Neural cell (in vitro differentiated cells): ENCODE data around the gene CD226. TPM values are rescaled to one million over a fixed set of nuclear protein-coding genes. Genes with fewer than 3 reads are reported as not detected.

Experiments
- H2AFZ ChIP-seq: fragments of 200-600, 300-800 bp; sonication (generic), shearing (Covaris generic); 2 replicates; pipeline ENCODE4 v1.6.0; 2014; ENCODE audit warnings: low read depth, mild to moderate bottlenecking, antibody characterized with exemption, low read length, moderate library complexity
- H3F3A ChIP-seq: fragments of 200-600 bp; shearing (Covaris generic); 2 replicates; pipeline ENCODE4 v1.6.1; 2016; ENCODE audit warnings: mild to moderate bottlenecking, moderate library complexity, mixed read lengths, antibody characterized with exemption, low read length; ENCODE audit not compliant: insufficient read depth, poor library complexity, severe bottlenecking
- H3K27ac ChIP-seq: fragments of 200-600, 300-800 bp; sonication (generic), shearing (Covaris generic); 2 replicates; pipeline ENCODE4 v1.5.1; 2014; ENCODE audit warnings: mild to moderate bottlenecking, low read length, moderate library complexity
- H3K27me3 ChIP-seq: fragments of 300-800, 200-600 bp; sonication (generic), shearing (Covaris generic); 2 replicates; pipeline ENCODE4 v1.6.0; 2014; ENCODE audit warnings: mild to moderate bottlenecking, low read depth, low read length, moderate library complexity; ENCODE audit not compliant: insufficient read depth
- H3K36me3 ChIP-seq: fragments of 300-800, 200-600 bp; sonication (generic), shearing (Covaris generic); 2 replicates; pipeline ENCODE4 v1.5.1; 2014; ENCODE audit warnings: mild to moderate bottlenecking, antibody characterized with exemption, low read length, moderate library complexity; ENCODE audit not compliant: insufficient read depth
- H3K4me2 ChIP-seq: fragments of 300-800, 200-600 bp; sonication (generic), shearing (Covaris generic); 2 replicates; pipeline ENCODE4 v1.6.0; 2014; ENCODE audit warnings: mild to moderate bottlenecking, low read length
- H3K4me3 ChIP-seq: fragments of 300-800, 200-600 bp; sonication (generic), shearing (Covaris generic); 2 replicates; pipeline ENCODE4 v1.5.1; 2014; ENCODE audit warnings: mild to moderate bottlenecking, low read length, moderate library complexity
- H3K79me2 ChIP-seq: fragments of 200-600 bp; shearing (Covaris generic); replicated peaks from 2 replicates; pipeline ENCODE4 v1.6.0; 2014; ENCODE audit warnings: mild to moderate bottlenecking, low read length, moderate library complexity; ENCODE audit not compliant: insufficient read depth
- H3K9ac ChIP-seq: fragments of 300-800, 200-600 bp; sonication (generic), shearing (Covaris generic); 2 replicates; pipeline ENCODE4 v1.6.1; 2016; ENCODE audit warnings: mild to moderate bottlenecking, low read length, mixed read lengths
- H3K9me2 ChIP-seq: fragments of 200-600 bp; shearing (Covaris generic); 2 replicates; pipeline ENCODE4 v1.6.1; 2016; ENCODE audit warnings: mild to moderate bottlenecking, low read length, mixed read lengths; ENCODE audit not compliant: insufficient read depth
- H3K9me3 ChIP-seq: fragments of 200-600, 300-800 bp; sonication (generic), shearing (Covaris generic); 2 replicates; pipeline ENCODE4 v1.6.1; 2016; ENCODE audit warnings: mild to moderate bottlenecking, mixed run types, low read length, moderate library complexity, mixed read lengths
- H4K20me1 ChIP-seq: fragments of 200-600 bp; shearing (Covaris generic); 2 replicates; pipeline ENCODE4 v1.6.1; 2016; ENCODE audit warnings: mild to moderate bottlenecking, mixed run types; ENCODE audit not compliant: insufficient read depth
- CTCF ChIP-seq: fragments of 450-650 bp; IDR thresholded peaks from 2 replicates; pipeline ENCODE4 v1.5.1; 2014; ENCODE audit warnings: antibody characterized with exemption, mild to moderate bottlenecking, moderate library complexity; ENCODE audit not compliant: poor library complexity, severe bottlenecking
- EP300 ChIP-seq: fragments of 450-650 bp; conservative IDR thresholded peaks from 2 replicates; pipeline ENCODE4 v1.6.1; 2014; ENCODE audit warnings: antibody characterized with exemption, mild to moderate bottlenecking, moderate library complexity; ENCODE audit not compliant: poor library complexity, severe bottlenecking
- EZH2 ChIP-seq: fragments of 200-600, 300-800 bp; shearing (Covaris generic), sonication (generic); IDR thresholded peaks from 2 replicates; pipeline ENCODE4 v1.6.1; 2014; ENCODE audit warnings: antibody characterized with exemption, low read length, borderline replicate concordance, mild to moderate bottlenecking; ENCODE audit not compliant: insufficient read depth, poor library complexity, severe bottlenecking
- MXI1 ChIP-seq: fragments of 450-650 bp; conservative IDR thresholded peaks from 2 replicates; pipeline ENCODE4 v1.6.1; 2014; ENCODE audit warnings: antibody characterized with exemption, mild to moderate bottlenecking; ENCODE audit not compliant: poor library complexity, severe bottlenecking
- POLR2AphosphoS5 ChIP-seq: IDR thresholded peaks from 2 replicates; pipeline ENCODE4 v1.6.1; 2012
- RAD21 ChIP-seq: fragments of 450-650 bp; conservative IDR thresholded peaks from 2 replicates; pipeline ENCODE4 v1.6.1; 2014; ENCODE audit warnings: antibody characterized with exemption, mild to moderate bottlenecking, moderate library complexity
- REST ChIP-seq: IDR thresholded peaks from 2 replicates; pipeline ENCODE4 v1.6.1; 2012; ENCODE audit warnings: borderline replicate concordance
- SMC3 ChIP-seq: fragments of 450-650 bp; conservative IDR thresholded peaks from 2 replicates; pipeline ENCODE4 v1.6.1; 2014; ENCODE audit warnings: antibody characterized with exemption, mild to moderate bottlenecking, moderate library complexity; ENCODE audit not compliant: poor library complexity
- TAF1 ChIP-seq: IDR thresholded peaks from 2 replicates; pipeline ENCODE4 v1.6.1; 2012; ENCODE audit warnings: low read depth
- polyA plus RNA-seq: library from polyadenylated mRNA; depleted of rRNA; stranded (reverse); fragments of >200 nt; gene quantifications from 2 replicates; pipeline ENCODE4 v1.2.3, GENCODE V29; 2014

The CD226 gene
- polyA plus RNA-seq, 1 donor from 2014 or later: 0.11 TPM

GRCh38 chr18:69840445-69840844, 107.2 kb downstream of the CD226 start:
- H3F3A ChIP-seq: no peaks in the 10 kb centered on the region
- no peaks in the 10 kb centered on the region for H4K20me1 ChIP-seq
- no peak overlapping the region for H3K4me3 ChIP-seq
- no peaks in the 10 kb centered on the region for H3K9me3 ChIP-seq
- no peaks in the 10 kb centered on the region for H3K9me2 ChIP-seq
- no peaks in the 10 kb centered on the region for H3K36me3 ChIP-seq
- no peak overlapping the region for H2AFZ ChIP-seq
- TF ChIP-seq REST (no peak), TAF1 (no peak), EZH2 (no peak), POLR2AphosphoS5 (no peak)
- no peak overlapping the region for H3K27ac ChIP-seq
- H3K79me2 ChIP-seq: no peaks in the 10 kb centered on the region
- no peak overlapping the region for H3K9ac ChIP-seq
- no peaks in the 10 kb centered on the region for H3K27me3 ChIP-seq
- no peak overlapping the region for H3K4me2 ChIP-seq

DNA sequence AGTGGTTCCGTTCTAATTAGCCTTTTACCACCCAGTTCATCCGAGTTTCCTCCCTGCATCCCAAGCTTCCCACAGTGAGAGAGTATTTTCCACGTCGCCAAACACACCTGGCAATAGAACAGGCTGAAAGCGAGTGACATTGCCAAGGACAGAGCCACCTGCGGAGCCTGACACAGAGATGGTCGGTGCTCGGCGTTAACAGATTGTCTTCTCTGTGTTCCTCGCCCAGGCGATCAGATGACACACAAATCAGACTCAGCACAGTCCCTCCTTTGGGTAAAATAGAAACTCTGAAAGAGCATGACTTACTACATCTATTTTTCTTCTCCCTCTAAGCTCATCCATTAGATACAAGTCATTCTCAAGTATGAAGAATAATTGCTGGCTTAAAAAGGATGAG, 107.7 kb downstream of the CD226 start:
- H3K79me2 ChIP-seq: no peaks in the 10 kb centered on the region
- H3K4me3 ChIP-seq: no peak overlapping the region
- H3K9ac ChIP-seq: no peak overlapping the region
- H3K27me3 ChIP-seq: no peaks in the 10 kb centered on the region
- no peaks in the 10 kb centered on the region for H4K20me1 ChIP-seq
- H3K36me3 ChIP-seq: no peaks in the 10 kb centered on the region
- H2AFZ ChIP-seq: no peak overlapping the region
- no peak overlapping the region for H3K27ac ChIP-seq
- no peaks in the 10 kb centered on the region for H3K9me2 ChIP-seq
- H3F3A ChIP-seq: no peaks in the 10 kb centered on the region
- no peak for TF ChIP-seq EZH2
- no peak for TF ChIP-seq SMC3
- no peak for TF ChIP-seq TAF1
- TF ChIP-seq CTCF: no peak
- TF ChIP-seq EP300: no peak
- no peak for TF ChIP-seq RAD21
- TF ChIP-seq POLR2AphosphoS5: no peak
- no peak for TF ChIP-seq MXI1
- no peak for TF ChIP-seq REST
- H3K9me3 ChIP-seq: no peaks in the 10 kb centered on the region
- H3K4me2 ChIP-seq: no peak overlapping the region
